NCI-H2196 treated with DMSO at 0.1 percent for 48 hours (cell line): ENCODE measurements around the gene PAF1.

Experiments
- DNase-seq: peaks from one replicate; lab custom pipeline; 2025; ENCODE audit not compliant: unreplicated experiment; lab: John Stamatoyannopoulos, UW

PAF1 gene

GRCh38 chr19:39417463-39418181, 26.7 kb upstream of the PAF1 start:
- no peak for DNase-seq

- no peak for DNase-seq
These were observed 25.5 kb upstream of the PAF1 start for GRCh38 chr19:39416152-39417120.

- no peak for DNase-seq
These were observed 24.5 kb upstream of the PAF1 start for GRCh38 chr19:39415111-39416046.

- no peak for DNase-seq
These were observed 23.2 kb upstream of the PAF1 start for GRCh38 chr19:39413911-39414608.

- no peak for DNase-seq
These were observed 22.5 kb upstream of the PAF1 start for GRCh38 chr19:39413272-39413910.

- no peak for DNase-seq
These were observed 22.0 kb upstream of the PAF1 start for GRCh38 chr19:39412867-39413271.

- DNase-seq, result peak; percentile 97
These were observed 21.4 kb upstream of the PAF1 start, which contains the start of gene PLEKHG2 for GRCh38 chr19:39412100-39412866. TSS of gene PLEKHG2 (plus strand) at chr19:39412669. CDS start at chr19:39414087, 1,418 bp downstream.

- peak; percentile 89 for DNase-seq
These were observed 20.9 kb upstream of the PAF1 start for GRCh38 chr19:39411832-39412099.

GRCh38 chr19:39411081-39411831, 20.4 kb upstream of the PAF1 start:
- no peak for DNase-seq

- no peak for DNase-seq
These were observed 19.9 kb upstream of the PAF1 start for GRCh38 chr19:39410831-39411080.

GRCh38 chr19:39410017-39410830, 19.3 kb upstream of the PAF1 start:
- no peak for DNase-seq

- peak; percentile 86 for DNase-seq
These were observed 18.5 kb upstream of the PAF1 start for GRCh38 chr19:39409208-39410016.

- peak; percentile 26 for DNase-seq
These were observed 17.7 kb upstream of the PAF1 start for GRCh38 chr19:39408392-39409207.

- DNase-seq, result no peak
These were observed 16.9 kb upstream of the PAF1 start for GRCh38 chr19:39407660-39408391.

- no peak for DNase-seq
These were observed 16.4 kb upstream of the PAF1 start for GRCh38 chr19:39407410-39407659.
